ENCODE measurements around the gene ANKRD44. TPM values are rescaled to one million over a fixed set of nuclear protein-coding genes. Genes with fewer than 3 reads are reported as not detected.

ANKRD44 gene
- total and polyA plus RNA-seq, 2 of the 8 experiments (the other 6 are each of a cell fraction or from before 2014, with no cell fraction given), result 1.2 to 1.3 TPM

DNA sequence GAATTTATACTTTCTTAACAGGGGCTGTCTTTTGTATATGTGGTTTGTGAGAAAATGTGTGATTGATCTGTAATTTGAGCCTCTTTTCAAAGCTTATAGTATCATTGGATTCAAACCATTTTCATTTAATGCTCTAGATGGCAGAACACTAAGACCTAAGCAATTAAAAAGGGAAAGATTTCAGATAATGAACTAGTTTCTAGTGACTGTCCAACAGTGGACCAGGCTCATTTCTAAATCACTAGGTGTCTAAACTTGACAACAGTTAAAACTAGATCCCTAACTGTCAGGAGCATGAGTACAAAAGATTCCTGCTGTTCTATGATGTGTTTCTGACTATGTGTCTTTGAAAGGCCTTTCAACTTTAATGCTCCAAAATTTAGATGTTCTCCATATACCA, 54.6 kb downstream of the ANKRD44 start (continued):
- TF ChIP-seq SP2 (IDR thresholded peaks at IDR 0.05; ENCODE audit: low read length) (no peak), CTBP2 (IDR thresholded peaks at IDR 0.05; ENCODE audit: borderline replicate concordance, insufficient read depth, insufficient read length, low read length) (no peak), ASH2L (IDR thresholded peaks at IDR 0.05; ENCODE audit: low read length) (no peak), POLR2A (IDR thresholded peaks at IDR 0.05; ENCODE audit: control extremely low read depth in 1 of 2, low read depth in 2 of 2, low read length in 2 of 2) (no peak), CREB1 (IDR thresholded peaks at IDR 0.05) (no peak), RXRA (IDR thresholded peaks at IDR 0.05; ENCODE audit: insufficient read depth, low read depth, low read length) (no peak)

Measured in H1 (cell line).